ENCODE measurements around the gene ACTN3. TPM values are rescaled to one million over a fixed set of nuclear protein-coding genes. Genes with fewer than 3 reads are reported as not detected.
"Not testable (repeated sequence)": the region's sequence is repeated elsewhere in the genome, so short reads cannot be mapped to it uniquely, and the experiment has no call there.

ACTN3 gene
- total RNA-seq, 1 donor from 2014 or later: 2.0 TPM

GRCh38 chr11:66581261-66581660, 34.6 kb downstream of the ACTN3 start:
- Mint-ChIP-seq H3K9me3 (ENCODE audit: unreplicated experiment) (peaks cover 5% of the 10 kb centered on the region), H3K36me3 (ENCODE audit: unreplicated experiment) (peaks cover 5% of the 10 kb centered on the region), H3K4me3 (ENCODE audit: unreplicated experiment) (no peak overlapping the region), H3K27ac (ENCODE audit: unreplicated experiment) (no peak overlapping the region), H3K27me3 (ENCODE audit: unreplicated experiment) (no peaks in the 10 kb centered on the region), H3K4me1 (ENCODE audit: low read depth, unreplicated experiment) (no peaks in the 10 kb centered on the region)
- TF ChIP-seq, protein P1, sequence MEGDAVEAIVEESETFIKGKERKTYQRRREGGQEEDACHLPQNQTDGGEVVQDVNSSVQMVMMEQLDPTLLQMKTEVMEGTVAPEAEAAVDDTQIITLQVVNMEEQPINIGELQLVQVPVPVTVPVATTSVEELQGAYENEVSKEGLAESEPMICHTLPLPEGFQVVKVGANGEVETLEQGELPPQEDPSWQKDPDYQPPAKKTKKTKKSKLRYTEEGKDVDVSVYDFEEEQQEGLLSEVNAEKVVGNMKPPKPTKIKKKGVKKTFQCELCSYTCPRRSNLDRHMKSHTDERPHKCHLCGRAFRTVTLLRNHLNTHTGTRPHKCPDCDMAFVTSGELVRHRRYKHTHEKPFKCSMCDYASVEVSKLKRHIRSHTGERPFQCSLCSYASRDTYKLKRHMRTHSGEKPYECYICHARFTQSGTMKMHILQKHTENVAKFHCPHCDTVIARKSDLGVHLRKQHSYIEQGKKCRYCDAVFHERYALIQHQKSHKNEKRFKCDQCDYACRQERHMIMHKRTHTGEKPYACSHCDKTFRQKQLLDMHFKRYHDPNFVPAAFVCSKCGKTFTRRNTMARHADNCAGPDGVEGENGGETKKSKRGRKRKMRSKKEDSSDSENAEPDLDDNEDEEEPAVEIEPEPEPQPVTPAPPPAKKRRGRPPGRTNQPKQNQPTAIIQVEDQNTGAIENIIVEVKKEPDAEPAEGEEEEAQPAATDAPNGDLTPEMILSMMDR (IDR thresholded peaks at IDR 0.05; ENCODE audit: partially characterized antibody, unreplicated experiment): no peak
- DNase-seq: no peak

- not testable (repeated sequence) for DNase-seq; H3K4me1 Mint-ChIP-seq (ENCODE audit: low read depth, unreplicated experiment); H3K36me3 Mint-ChIP-seq (ENCODE audit: unreplicated experiment); H3K4me3 Mint-ChIP-seq (ENCODE audit: unreplicated experiment); H3K27ac Mint-ChIP-seq (ENCODE audit: unreplicated experiment); H3K27me3 Mint-ChIP-seq (ENCODE audit: unreplicated experiment); H3K9me3 Mint-ChIP-seq (ENCODE audit: unreplicated experiment)
Measured at GRCh38 chr11:66582565-66583147, 36.0 kb downstream of the ACTN3 start.

DNA sequence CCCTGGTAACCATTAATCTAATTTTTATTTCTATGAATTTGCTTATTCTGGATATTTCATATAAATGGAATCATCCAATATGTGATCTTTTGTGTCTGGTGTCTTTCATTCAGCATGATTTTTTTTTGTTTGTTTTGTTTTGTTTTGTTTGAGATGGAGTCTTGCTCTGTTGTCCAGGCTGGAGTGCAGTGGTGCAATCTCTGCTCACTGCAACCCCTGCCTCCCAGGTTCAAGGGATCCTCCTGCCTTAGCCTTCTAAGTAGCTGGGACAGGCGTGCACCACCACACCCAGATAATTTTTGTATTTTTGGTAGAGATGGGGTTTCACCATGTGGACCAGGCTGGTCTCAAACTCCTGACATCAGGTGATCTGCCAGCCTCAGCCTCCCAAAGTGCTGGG, 38.7 kb downstream of the ACTN3 start:
- not testable (repeated sequence) for H3K4me1 Mint-ChIP-seq (ENCODE audit: low read depth, unreplicated experiment); H3K36me3 Mint-ChIP-seq (ENCODE audit: unreplicated experiment); DNase-seq; H3K27me3 Mint-ChIP-seq (ENCODE audit: unreplicated experiment); H3K9me3 Mint-ChIP-seq (ENCODE audit: unreplicated experiment); H3K27ac Mint-ChIP-seq (ENCODE audit: unreplicated experiment); H3K4me3 Mint-ChIP-seq (ENCODE audit: unreplicated experiment)

- Mint-ChIP-seq H3K27ac (ENCODE audit: unreplicated experiment) (no peak overlapping the region), H3K27me3 (ENCODE audit: unreplicated experiment) (peaks cover 2% of the 10 kb centered on the region), H3K36me3 (ENCODE audit: unreplicated experiment) (peaks cover 5% of the 10 kb centered on the region), H3K9me3 (ENCODE audit: unreplicated experiment) (peaks cover 11% of the 10 kb centered on the region), H3K4me3 (ENCODE audit: unreplicated experiment) (no peak overlapping the region), H3K4me1 (ENCODE audit: low read depth, unreplicated experiment) (no peaks in the 10 kb centered on the region)
- TF ChIP-seq, protein P1 (IDR thresholded peaks at IDR 0.05; ENCODE audit: partially characterized antibody, unreplicated experiment): no peak
- DNase-seq: no peak
Measured at GRCh38 chr11:66586136-66586535, 39.4 kb downstream of the ACTN3 start.

GRCh38 chr11:66589315-66589714, 42.6 kb downstream of the ACTN3 start:
- H3K4me1 Mint-ChIP-seq (ENCODE audit: low read depth, unreplicated experiment); H3K27me3 Mint-ChIP-seq (ENCODE audit: unreplicated experiment); DNase-seq; H3K36me3 Mint-ChIP-seq (ENCODE audit: unreplicated experiment); H3K27ac Mint-ChIP-seq (ENCODE audit: unreplicated experiment); H3K4me3 Mint-ChIP-seq (ENCODE audit: unreplicated experiment): not testable (repeated sequence)
- peaks cover 14% of the 10 kb centered on the region for H3K9me3 Mint-ChIP-seq (ENCODE audit: unreplicated experiment)

GRCh38 chr11:66589996-66590675, 43.4 kb downstream of the ACTN3 start:
- no peak for DNase-seq
- H3K27me3 Mint-ChIP-seq (ENCODE audit: unreplicated experiment): peaks cover 7% of the 10 kb centered on the region
- no peaks in the 10 kb centered on the region for H3K36me3 Mint-ChIP-seq (ENCODE audit: unreplicated experiment)
- TF ChIP-seq, protein P1 (IDR thresholded peaks at IDR 0.05; ENCODE audit: partially characterized antibody, unreplicated experiment): no peak
- peaks cover 6% of the 10 kb centered on the region for H3K4me1 Mint-ChIP-seq (ENCODE audit: low read depth, unreplicated experiment)
- no peak overlapping the region for H3K4me3 Mint-ChIP-seq (ENCODE audit: unreplicated experiment)
- H3K27ac Mint-ChIP-seq (ENCODE audit: unreplicated experiment): no peak overlapping the region
- H3K9me3 Mint-ChIP-seq (ENCODE audit: unreplicated experiment): peaks cover 14% of the 10 kb centered on the region
